GM18868 (cell line): ENCODE data around the gene SEMA4F.

Experiments
- ATAC-seq: cut with Tn5 transposase; IDR thresholded peaks from one replicate; pipeline ENCODE4 v1.9.1; 2021; ENCODE audit warnings: mild to moderate bottlenecking, moderate library complexity; ENCODE audit not compliant: unreplicated experiment

The SEMA4F gene

DNA sequence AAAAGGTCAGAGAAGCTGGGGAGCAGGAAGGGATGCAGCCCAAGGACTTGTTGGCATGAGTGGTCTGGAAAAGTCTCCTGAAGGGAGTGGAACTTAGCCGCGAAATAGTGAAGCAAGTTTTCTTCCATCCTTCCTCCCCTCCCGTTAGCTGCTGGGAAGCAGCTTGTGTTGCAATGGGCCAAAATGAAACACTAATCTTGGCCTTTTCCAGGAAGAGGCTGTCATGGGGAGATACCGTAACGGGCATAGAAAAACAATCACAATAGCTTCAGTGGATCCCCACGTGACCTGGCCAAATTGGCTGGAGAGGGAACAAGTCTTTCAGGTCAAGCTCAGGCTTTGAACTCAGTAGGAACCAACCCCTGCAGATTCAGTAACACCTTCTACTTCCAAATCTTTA lies 49.3 kb downstream of the SEMA4F start:
- no peak for ATAC-seq

DNA sequence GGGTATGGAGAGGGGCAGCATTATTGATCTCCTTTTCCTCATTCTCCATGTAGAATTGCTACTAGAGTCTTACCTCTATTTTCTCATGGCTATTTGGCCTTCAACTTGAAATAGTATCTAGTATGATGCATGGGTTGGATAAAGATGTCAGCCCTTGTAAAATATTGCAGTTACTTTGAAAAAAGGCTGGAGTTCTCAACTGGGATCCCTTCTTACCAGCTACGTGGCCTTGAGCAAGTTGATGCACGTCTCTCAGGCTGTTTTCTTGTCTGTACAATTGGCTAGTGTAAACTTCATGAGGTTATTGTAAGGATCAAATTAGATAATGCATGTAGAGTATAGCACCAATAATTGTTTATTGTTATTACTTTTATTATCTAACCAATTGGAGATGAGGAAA lies 50.2 kb downstream of the SEMA4F start:
- ATAC-seq: no peak

DNA sequence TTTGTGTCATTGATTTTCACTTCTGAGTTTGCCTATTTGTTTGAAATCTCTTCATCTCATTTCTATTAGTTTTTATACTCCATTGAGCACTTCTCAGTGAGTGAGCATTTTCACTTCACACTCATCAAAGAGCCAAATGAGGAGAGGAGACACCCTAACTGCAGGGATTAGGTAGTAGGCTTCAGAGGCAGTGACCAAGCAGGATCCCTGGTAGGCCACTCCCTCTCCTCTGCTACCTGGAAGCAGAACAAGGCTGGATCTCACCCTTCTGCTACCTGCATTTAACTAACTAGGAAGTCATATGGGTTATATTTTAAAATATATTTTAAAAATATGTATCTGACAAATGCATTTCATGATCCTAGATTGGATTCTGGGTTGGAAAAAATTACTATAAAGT lies 52.7 kb downstream of the SEMA4F start:
- ATAC-seq: no peak

DNA sequence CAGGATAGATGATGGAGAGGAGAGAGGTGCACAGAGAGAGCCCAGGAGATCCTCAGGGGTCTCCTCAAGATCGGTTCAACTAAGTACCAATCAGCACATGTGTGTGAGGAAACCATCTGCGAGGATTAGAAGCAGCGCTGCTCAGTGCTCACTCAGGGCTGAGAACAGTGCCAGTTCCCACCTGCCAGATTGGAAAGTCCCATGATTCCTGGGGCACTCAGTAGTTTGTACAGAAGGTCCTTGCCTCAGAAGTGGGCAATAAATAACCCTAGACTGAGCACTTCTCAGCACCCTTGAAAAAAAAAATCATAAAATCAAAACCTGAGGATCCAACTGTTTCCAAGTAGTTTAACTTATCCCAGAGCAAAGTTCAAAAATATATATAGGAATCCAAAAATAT lies 53.8 kb downstream of the SEMA4F start:
- no peak for ATAC-seq

DNA sequence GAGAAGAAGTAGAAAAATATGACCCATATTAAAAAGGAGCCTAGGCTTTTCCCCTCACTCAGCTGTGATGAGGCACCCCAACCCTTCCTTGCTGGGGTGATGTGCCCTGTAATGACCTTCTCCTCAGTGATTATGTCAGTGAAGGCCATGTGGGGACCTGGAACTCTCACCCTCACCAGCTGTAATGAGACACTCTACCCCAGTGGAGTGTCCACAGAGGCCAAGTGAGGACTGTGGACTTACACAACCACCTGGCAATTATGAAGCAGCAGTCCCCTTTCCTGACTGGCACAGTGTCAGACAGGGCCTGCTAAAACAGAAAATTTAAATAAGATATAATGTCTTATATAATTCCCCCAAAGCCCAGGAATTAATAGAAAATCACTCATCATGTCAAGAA lies 54.2 kb downstream of the SEMA4F start:
- ATAC-seq: no peak

DNA sequence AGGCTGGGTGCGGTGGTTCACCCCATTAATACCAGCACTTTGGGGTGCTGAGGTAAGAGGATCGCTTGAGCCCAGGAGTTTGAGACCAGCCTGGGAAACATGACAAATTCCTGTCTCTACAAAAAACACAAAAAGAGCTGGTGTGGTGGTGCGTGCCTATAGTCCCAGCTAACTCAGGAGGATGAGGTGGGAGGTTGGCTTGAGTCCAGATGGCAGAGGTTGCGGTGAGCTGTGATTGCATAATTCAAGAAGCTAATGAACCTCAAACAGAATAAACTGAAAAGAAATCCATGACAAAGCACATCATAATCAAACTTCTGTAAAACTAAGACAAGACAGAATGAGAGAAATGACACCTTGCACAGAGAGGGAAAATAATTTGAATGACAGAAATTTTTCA lies 54.8 kb downstream of the SEMA4F start:
- no peak for ATAC-seq

- ATAC-seq: no peak
These were observed 58.4 kb downstream of the SEMA4F start for GRCh38 chr2:74712223-74713053.

- ATAC-seq: no peak
These were observed 60.6 kb downstream of the SEMA4F start for GRCh38 chr2:74714691-74715080.

DNA sequence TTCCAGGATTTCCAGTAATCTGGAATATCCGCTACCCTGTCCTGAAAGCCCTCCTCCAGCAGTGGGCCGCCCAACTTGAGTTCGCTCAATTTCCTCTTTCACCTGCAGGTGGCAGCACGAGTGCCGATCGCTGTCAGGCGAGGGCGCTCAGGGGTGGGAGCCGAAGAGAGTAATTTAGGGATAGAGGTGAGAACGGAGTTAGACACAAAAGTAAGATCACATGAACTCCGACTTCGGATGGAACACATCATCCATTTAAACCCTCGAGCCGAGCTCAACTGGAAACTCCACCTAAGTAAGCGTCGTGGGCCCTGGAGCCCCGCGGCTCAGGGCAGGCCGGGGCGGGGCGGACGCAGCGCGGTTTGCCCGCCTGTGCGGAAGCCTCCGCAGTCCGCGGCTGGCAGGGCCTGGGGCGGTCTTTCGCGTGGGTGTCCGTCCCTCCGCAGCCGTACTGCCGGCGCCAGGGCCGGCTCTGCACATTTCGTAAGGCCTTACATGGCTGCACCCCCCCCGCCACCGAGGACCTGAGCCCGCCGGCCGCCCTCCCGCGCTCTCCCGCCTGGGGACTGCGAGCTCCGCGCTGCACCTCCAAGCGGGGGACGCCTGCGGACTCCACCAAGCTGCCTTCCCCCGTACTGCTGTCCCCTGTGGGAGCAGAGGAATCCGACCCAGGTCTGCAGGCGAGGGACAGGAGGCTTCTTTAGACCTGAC lies 61.2 kb downstream of the SEMA4F start:
- peak; percentile 91 for ATAC-seq

GRCh38 chr2:74715880-74716279 lies 61.8 kb downstream of the SEMA4F start:
- no peak for ATAC-seq

DNA sequence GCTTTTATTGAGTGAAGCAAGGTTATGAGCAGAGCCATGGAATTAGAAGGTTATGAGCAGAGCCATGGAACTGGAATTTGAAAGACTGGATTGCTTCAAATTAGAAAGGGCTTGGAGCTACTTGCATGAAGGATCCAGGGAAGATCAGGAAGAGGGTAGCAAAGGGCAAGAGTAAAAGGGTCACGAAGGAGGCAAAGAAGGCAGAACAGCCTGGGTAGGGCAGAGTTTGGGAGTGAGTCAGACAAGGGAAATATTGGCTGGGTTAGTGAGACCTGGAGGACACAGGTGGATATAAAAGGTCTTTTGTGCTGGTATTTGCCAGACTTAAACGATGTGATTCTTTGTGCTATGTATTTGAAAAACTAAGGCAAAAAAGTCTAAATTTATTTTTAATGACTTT lies 65.0 kb downstream of the SEMA4F start:
- ATAC-seq: no peak

DNA sequence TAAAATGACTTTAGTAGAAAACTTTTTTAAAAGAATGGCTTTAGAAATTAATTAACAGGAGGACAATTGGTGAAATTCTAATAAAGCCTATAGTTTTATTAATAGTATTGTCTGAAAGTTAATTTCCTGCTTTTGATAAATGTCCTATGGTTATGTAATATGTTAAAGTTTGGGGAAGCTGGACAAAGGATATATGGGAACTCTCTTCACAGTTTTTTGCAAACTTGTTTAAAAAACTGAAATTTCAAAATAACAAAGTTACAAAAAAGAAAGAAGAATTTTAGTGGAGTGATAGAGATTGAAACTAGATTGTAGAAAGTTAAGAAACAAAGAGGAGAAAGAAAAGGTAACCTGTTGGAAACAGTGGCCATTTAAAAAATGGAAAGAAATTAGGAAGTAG lies 67.3 kb downstream of the SEMA4F start:
- no peak for ATAC-seq

- ATAC-seq: no peak
These were observed 70.4 kb downstream of the SEMA4F start for GRCh38 chr2:74724496-74724895.

DNA sequence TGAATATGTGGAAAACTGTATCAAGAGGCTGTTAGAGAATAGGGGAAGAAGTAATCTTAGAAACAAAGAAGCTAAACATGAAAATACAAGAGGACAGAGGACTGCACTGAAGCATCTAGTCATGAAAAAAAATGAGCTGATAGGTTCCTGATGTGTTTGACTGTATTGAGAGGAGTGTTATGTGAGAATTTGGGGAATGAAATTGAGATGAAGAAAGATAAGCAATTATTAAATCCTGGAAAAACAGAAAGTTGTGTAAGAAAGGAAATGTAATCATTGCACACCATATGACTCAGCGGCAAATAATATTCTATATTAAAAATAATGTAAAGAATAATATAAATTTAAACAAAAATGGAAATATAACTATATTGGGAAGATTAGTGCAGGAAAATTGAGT lies 71.2 kb downstream of the SEMA4F start:
- no peak for ATAC-seq

GRCh38 chr2:74728842-74729241 lies 74.8 kb downstream of the SEMA4F start:
- no peak for ATAC-seq

GRCh38 chr2:74730530-74730929 lies 76.5 kb downstream of the SEMA4F start:
- ATAC-seq: no peak
